Loucy (cell line): Measurements from ENCODE around the gene VAV3.

Experiments used
- CTCF ChIP-seq: fragments of 200-600 bp; sonication (generic); conservative IDR thresholded peaks from 2 replicates; pipeline ENCODE4 v1.5.1; 2014; ENCODE audit warnings: mild to moderate bottlenecking, antibody characterized with exemption, low read length
- EZH2phosphoT487 ChIP-seq: fragments of 200-600 bp; IDR thresholded peaks from 2 replicates; pipeline ENCODE4 v1.6.1; 2018; ENCODE audit warnings: antibody characterized with exemption, mild to moderate bottlenecking, moderate library complexity, borderline replicate concordance

DNA sequence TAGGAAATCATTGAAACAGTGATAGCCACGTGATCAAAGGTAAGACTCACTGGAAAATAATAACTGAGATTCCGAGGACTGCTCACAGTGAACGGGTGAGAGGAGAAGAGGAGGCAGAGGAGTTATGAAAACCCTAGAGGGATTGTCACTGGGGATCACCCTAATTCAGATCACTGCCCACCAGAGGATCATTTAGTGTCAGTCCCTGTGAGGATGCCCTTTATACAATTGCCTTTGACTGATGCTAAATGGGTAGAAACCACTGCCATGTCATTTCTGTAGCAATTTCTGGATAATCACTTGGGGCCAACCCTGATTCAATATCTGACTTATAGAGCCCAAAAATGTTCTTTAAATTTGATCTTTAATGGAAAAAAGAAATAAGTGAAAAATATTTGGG is 14.1 kb upstream of the VAV3 start:
- TF ChIP-seq CTCF: no peak
- no peak for TF ChIP-seq EZH2phosphoT487
